GM18511 (cell line): ENCODE data around the gene SATB2.

Experiments used
- ATAC-seq: cut with Tn5 transposase; IDR thresholded peaks from one replicate; pipeline ENCODE4 v1.9.1; 2021; ENCODE audit warnings: mild to moderate bottlenecking, moderate library complexity; ENCODE audit not compliant: unreplicated experiment

The SATB2 gene

DNA sequence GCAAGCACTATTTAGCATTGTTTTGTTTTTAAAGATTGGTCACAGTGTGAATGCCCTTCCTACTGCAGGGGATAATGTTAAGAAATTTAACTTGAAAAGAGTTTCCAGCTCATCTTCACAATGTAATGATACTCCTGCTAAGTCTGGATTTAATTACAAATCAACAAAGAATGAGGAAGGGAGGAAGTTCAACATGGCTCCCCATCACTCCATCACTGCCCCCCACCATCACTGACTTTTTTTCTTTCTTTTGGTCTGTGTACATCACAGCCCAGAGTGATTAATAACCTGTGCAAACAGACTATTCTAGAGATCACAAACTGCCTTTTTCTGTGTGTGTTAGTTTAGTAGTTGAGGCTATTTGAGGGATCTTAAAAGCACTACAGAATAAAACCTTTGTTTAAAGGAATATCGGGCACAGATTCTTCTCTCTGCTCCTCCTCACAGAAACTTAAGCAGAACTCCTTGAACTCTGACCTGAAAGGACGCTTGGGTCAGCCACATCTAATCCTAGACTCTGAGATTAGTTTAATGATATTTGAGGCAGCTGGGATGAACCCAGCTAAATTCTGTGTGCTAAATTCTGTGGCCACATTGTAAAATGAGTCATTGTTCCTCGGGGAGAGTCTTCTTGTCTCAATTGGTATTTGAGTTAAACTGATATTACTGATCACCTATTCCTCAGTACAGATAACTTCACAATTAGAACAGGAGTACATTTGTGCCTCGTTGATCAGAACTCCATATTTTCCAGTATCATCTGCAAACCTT is 47.8 kb downstream of the SATB2 start:
- no peak for ATAC-seq

GRCh38 chr2:199407421-199407820 is 50.3 kb downstream of the SATB2 start:
- no peak for ATAC-seq

DNA sequence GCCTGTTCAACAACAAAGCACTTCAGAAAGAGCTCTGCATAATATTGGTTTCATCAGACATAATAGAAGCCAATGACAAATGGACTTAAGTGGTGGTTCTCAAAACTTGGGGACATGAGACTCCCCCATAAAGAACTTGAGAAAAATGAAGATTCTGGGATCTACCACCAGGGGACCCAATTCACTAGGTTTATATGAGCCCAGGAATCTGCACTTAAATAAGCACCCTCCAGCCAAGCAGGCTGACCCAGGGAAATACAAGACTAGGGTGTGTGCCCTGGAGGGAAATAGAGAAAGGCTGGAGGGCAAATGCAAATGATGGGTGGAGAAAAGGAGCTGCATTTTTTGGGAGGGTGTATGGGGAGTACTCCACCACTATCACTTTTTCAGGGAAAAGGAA is 52.5 kb downstream of the SATB2 start:
- ATAC-seq, result no peak

GRCh38 chr2:199404841-199405240 is 52.9 kb downstream of the SATB2 start:
- ATAC-seq, result no peak

- no peak for ATAC-seq
Observed at GRCh38 chr2:199395311-199395710, 62.4 kb downstream of the SATB2 start.

GRCh38 chr2:199392363-199392762 is 65.4 kb downstream of the SATB2 start:
- no peak for ATAC-seq

DNA sequence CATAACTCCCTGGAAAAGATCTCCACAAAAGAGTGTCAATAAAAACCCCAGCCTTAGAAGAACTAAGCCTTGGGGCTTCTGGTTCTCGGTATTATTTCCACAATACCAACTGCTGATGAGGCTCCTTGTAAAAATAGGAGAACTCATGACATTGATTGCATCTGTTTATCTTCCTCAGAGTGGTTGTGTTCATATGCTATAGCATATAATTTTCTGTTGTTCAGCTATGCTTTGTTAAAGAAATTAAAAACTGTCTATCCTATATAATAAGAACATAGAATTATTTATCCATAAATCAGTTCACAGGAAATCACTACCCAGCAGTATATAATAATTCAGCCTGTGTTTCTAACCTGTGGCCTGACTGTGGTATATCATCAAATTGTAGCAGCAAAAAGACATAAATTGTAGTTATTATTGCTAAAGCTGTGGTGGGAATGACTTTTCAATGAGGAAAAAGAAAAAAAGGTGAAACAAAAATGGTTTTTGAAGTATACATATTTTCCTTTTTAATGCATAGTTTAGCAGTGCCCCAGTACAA is 68.9 kb downstream of the SATB2 start:
- ATAC-seq, result no peak

- no peak for ATAC-seq
Observed at GRCh38 chr2:199384043-199384442, 73.7 kb downstream of the SATB2 start.

DNA sequence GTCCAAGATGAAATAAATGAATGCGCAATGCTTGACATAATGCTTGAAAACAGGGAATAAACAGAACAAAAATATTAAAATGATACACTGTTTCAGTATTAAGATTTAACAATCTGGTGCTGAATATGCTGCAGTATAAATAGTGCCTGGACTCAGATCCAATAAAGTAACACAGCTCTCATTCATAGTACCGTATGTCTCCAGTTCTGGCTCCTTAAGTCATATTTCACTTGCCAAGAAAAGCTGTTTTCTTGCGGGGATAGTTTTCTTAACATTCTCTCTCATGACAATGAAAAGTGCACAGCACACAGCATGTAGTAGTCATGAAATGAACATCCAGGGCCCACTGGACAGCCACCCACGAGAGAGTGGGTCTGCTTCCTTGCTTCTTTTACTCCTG is 74.7 kb downstream of the SATB2 start:
- no peak for ATAC-seq

DNA sequence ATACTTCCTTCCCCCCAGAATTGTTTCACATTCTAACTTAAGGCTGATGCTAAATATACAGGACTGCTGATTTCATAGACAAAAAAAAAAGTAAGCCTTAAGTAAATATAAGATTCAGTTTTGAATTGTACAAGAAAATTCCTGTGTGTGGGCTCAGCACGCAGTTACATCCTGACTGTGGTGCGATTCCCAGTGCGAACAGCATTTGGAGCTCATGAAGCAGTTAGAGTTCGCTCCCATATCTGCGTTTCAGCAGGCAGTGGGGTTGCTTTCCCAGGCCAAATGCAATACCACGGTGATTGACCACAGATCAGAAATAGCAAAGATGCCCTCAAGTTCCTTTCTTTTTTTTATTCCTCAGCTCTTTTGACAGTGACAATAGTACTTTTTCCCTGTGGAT is 75.6 kb downstream of the SATB2 start:
- ATAC-seq, result no peak

- ATAC-seq, result no peak
Observed at GRCh38 chr2:199381531-199381930, 76.2 kb downstream of the SATB2 start.

GRCh38 chr2:199378948-199379650 is 78.6 kb downstream of the SATB2 start:
- ATAC-seq, result no peak

DNA sequence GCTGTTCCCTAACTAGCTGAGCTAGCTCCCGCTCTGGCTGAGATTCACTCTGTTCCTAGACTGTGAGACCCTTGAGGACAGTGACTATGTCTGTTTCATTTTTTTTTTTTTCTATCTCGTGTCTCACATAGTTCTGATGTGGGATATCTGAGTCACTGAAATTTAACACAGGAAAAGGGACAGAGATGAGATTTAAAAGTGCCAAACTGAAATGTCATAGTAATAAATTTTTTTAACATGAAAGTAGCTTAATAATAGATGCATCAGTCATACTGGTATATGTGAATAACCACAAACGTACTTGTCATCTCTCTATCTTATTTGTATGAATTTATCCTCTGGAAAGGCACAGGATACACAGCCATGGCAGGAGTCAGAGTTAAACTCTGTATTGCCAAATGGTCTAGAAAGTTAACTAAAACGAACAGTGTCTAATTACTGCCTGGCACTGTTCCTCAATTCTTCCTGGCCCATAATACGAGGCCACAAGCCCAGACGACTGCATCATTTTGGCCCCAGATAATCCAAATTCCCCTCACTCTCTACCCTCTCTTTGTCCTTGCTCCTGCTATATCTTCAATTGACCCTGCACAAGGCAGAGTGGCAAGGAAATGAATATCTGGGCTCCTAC is 87.5 kb downstream of the SATB2 start:
- no peak for ATAC-seq

DNA sequence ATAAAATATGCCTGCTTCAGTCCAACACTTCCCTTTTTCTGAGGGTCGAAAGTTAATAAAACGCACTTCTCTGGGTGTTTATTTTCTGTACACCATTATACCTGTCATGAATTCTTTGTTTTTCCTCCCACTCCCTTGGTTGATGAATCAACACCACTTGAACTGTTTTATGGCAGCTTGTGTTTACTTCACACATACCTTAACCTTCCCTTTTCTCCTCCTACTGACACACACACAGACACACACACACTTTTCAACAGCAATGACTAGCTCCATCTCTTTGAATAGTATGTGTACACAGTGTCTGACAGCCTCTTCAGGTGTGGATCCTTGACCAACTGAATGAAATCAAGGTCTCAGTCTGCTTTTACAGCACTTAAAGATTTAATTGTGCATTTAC is 91.3 kb downstream of the SATB2 start:
- ATAC-seq, result no peak

GRCh38 chr2:199364153-199364552 is 93.6 kb downstream of the SATB2 start:
- ATAC-seq, result no peak

DNA sequence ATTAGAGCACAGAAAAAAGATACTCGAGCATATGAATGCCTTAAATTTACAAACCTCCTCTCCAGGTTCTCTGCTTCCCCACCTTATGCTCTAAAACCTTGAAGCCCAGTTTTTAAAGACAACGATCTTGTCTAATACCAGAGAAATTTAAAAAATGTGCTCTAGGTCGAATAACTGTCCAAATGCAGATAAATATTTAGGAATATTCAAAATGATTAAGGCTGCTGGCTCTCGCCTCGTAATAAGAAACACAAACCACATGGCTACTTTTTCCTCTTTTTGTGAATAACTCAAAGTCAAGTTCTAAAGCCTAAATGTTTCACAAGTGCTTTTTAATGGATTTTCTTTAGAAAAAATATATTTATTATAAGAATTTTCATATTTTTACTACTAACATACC is 101.3 kb downstream of the SATB2 start:
- no peak for ATAC-seq

GRCh38 chr2:199348871-199349270 is 108.9 kb downstream of the SATB2 start:
- ATAC-seq, result no peak

GRCh38 chr2:199344012-199344411 is 113.7 kb downstream of the SATB2 start:
- ATAC-seq, result no peak

- no peak for ATAC-seq
Observed at GRCh38 chr2:199342334-199342733, 115.4 kb downstream of the SATB2 start.

DNA sequence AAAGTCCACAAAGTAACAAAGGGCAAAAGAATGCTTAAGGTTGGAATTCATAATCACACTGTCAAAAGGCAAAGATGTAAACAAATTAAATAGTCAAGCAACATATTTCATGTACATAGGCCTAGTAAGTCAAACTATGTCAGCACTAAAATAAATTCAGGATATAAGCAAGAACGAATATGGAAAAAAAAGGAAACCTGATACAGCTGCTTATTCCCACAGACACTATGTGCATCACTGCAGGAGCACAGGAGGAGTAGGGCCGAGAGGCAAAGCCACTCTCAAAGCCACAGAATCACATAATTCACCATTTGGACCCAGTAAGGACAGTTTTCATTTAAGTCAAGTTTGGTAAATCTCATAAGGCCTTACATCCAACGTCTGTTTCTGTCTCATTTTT is 116.6 kb downstream of the SATB2 start:
- no peak for ATAC-seq

DNA sequence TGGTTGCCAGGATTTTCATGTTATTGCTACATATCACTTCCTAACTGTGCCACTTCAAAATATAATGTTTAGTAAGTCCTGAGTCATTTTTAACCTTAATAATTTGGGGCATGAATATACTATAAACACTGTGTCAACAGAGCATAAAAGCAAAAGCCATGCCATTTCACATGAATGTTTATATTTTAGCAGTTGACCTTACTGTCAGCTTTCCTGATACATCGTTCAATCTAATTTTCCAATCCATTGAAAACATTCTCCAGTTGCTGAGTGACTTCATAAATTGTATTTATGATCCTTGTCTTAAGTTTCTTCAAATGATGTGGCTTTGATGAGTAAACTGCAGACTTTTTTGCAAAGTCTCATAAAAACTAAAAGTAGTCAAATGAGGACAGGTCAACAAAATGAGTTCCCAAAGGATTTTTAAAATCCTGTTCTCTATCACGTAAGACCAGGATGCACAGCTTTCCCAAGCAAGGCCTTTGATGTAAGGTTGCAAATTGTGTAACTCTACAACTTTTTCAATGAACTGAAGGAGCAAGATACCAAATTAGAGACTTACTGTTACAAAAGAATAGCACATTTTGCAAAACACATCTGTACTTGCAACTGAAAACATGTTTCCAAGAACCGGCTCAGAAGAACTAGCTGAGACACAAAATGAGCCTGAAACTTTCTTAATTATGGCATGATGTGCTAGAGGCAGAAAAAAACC is 117.7 kb downstream of the SATB2 start:
- ATAC-seq, result no peak
